Tibial artery (tissue), 4 donors: ENCODE measurements around the gene KLHL3.

Experiments used
- DNase-seq, 2 donors: peaks; one replicate each; pipeline ENCODE4 v3.0.0-alpha.2; 2019
- H3K27ac ChIP-seq, 2 donors: fragments of 200-600 bp; sonication (generic) in 1 of 2; 1 replicate in 1 of 2; 2 replicates in 1 of 2; pipeline ENCODE4 v1.5.1; 2018 to 2019; ENCODE audit warnings: mild to moderate bottlenecking in 1 of 2
- H3K27me3 ChIP-seq, 2 donors: fragments of 200-600 bp; sonication (generic) in 1 of 2; one replicate each; pipeline versions ENCODE4 v1.5.1 to v1.6.0; 2016 to 2019
- H3K36me3 ChIP-seq, 3 donors: fragments of 200-600 bp; sonication (generic) in 2 of 3; one replicate each; pipeline ENCODE4 v1.5.1; 2016 to 2019; ENCODE audit warnings: mild to moderate bottlenecking in 2 of 3
- H3K4me1 ChIP-seq, 4 donors: fragments of 200-600 bp; sonication (generic) in 2 of 4; 1 replicate in 3 of 4; 2 replicates in 1 of 4; pipeline ENCODE4 v1.5.1; 2016 to 2019
- H3K4me3 ChIP-seq, 2 donors: fragments of 200-600 bp; sonication (generic) in 1 of 2; 1 replicate in 1 of 2; 2 replicates in 1 of 2; pipeline ENCODE4 v1.5.1; 2018 to 2019; ENCODE audit warnings: mild to moderate bottlenecking in 2 of 2
- H3K9me3 ChIP-seq, 3 donors: fragments of 200-600 bp; sonication (generic) in 1 of 3; one replicate each; pipeline ENCODE4 v1.5.1; 2016 to 2019
- intact Hi-C: fragments of 100-400 bp; cut with DNase I; formaldehyde crosslinking; loops from one replicate; pipeline ENCODE4 v1.15.0; 2023; ENCODE audit warnings: low total_unique reads
- TF ChIP-seq, protein P1 (sequence below), 2 experiments: fragments of 200-600 bp in 1 of 2; fragments of 450-650 bp in 1 of 2; IDR thresholded peaks; one replicate each; pipeline ENCODE4 v1.5.1; 2017 to 2019; ENCODE audit warnings: antibody characterized with exemption in 2 of 2, mild to moderate bottlenecking in 1 of 2, moderate library complexity in 1 of 2

KLHL3 gene

DNA sequence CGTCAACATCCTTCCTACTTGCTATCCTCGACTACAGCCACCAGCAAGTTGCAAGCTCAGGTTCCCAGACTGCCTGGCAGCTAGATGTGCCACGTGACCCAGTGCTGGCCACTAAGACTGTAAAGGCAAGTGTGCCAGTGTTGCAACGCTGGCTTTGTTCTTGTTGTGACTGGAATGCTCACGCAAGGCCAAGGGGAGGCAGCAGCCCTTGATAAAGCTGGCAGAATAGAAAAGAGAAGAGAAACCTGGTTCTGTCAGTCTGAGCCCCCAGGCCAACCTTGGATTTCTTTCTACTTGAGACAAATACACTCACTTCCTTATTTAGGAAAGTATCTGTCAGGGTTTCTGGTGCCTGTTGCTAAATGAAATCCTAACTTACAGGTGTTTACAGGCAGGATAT lies 113.0 kb downstream of the KLHL3 start:
- DNase-seq: peak; percentile 86 to 91
- Histone ChIP-seq H3K36me3 (no peaks in the 10 kb centered on the region), H3K4me1 (peaks cover 4 to 55% (median 31%) of the 10 kb centered on the region in 4 donors), H3K27me3 (no peaks in the 10 kb centered on the region), H3K4me3 (no peak overlapping the region), H3K27ac (peak overlapping the region; percentile 79 to 80), H3K9me3 (no peaks in the 10 kb centered on the region)
- TF ChIP-seq, protein P1, sequence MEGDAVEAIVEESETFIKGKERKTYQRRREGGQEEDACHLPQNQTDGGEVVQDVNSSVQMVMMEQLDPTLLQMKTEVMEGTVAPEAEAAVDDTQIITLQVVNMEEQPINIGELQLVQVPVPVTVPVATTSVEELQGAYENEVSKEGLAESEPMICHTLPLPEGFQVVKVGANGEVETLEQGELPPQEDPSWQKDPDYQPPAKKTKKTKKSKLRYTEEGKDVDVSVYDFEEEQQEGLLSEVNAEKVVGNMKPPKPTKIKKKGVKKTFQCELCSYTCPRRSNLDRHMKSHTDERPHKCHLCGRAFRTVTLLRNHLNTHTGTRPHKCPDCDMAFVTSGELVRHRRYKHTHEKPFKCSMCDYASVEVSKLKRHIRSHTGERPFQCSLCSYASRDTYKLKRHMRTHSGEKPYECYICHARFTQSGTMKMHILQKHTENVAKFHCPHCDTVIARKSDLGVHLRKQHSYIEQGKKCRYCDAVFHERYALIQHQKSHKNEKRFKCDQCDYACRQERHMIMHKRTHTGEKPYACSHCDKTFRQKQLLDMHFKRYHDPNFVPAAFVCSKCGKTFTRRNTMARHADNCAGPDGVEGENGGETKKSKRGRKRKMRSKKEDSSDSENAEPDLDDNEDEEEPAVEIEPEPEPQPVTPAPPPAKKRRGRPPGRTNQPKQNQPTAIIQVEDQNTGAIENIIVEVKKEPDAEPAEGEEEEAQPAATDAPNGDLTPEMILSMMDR (IDR thresholded peaks at IDR 0.05): no peak
- intact Hi-C loops: loop anchor here (10.0 kb wide), 1 partner anchor 412 kb away; the partner anchor contains the start of gene FAM13B

DNA sequence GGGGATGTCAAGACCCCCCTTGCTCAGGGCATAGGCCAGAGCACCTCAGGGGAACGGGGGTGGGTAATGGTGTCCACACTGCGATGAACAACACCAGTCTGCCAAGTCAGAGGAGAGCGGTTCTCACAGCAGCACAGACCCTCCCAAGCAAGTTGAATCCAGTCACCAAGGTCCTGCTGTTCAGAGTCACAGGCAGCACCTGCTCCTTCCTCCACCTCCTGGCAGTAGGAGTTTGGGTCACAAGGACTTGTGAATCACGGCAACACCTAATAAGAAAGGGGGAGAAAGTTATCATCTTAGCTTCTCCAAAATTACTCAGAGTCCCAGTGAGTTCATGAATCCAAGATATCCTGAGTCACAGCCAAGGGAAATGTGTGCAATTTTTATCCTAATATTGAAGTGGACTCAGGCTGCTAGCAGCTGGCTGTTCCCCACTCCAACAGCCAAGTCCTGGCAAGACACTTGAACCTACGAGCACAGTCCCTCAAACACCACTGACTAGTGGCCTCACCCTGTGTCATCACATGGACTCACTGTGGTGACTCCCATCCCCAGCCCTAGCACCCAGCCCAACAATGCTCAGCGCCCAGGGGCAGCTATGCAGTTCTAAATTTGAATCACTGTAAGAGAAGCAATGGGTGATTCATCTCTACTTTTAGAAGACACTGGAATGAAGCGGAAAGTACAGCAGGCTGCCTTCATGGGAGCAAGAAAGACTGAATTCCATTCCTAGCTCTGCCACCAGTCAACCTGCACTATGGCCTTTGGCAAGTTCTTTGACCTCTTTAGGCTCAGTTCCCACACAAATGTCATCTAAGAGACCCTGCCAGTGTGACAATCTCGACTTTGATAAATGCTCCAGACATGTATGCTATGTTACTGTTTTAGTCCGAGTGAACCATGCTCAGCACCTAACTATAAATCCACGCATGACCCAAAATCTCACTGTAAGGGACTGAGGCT lies 113.7 kb downstream of the KLHL3 start:
- H3K27ac ChIP-seq: peak overlapping the region; percentile 79 to 80
- H3K4me3 ChIP-seq: no peak overlapping the region
- no peaks in the 10 kb centered on the region for H3K36me3 ChIP-seq
- TF ChIP-seq, protein P1 (IDR thresholded peaks at IDR 0.05): no peak
- H3K4me1 ChIP-seq: peaks cover 4 to 55% (median 31%) of the 10 kb centered on the region in 4 donors
- no peaks in the 10 kb centered on the region for H3K9me3 ChIP-seq
- H3K27me3 ChIP-seq: no peaks in the 10 kb centered on the region
- intact Hi-C loops: loop anchor here (10.0 kb wide), 1 partner anchor 413 kb away; the partner anchor contains the start of gene FAM13B
- peak; percentile 63 to 84 for DNase-seq

DNA sequence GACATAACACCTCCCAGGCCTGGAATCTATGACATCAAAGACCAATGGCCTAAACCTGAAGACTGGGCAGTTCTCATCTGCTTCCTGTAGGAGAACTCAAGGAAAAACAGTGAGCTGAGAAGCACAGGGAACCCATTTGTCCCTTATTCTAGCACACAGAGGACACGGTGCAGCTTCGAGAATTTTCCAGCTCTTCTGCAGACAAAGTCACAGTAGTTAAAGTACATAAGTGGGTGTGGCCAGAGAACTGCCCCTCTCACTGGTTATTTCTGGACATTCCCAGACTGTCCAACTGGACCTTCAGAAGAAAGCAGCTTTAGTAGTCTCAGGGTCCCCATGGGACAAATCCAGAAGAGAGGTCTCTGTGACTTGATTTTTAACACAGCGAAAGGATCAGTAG lies 114.6 kb downstream of the KLHL3 start:
- intact Hi-C loops: loop anchor here (10.0 kb wide), 1 partner anchor 413 kb away; the partner anchor contains the start of gene FAM13B
- H3K27ac ChIP-seq: peak overlapping the region; percentile 79 to 80
- no peak for DNase-seq

DNA sequence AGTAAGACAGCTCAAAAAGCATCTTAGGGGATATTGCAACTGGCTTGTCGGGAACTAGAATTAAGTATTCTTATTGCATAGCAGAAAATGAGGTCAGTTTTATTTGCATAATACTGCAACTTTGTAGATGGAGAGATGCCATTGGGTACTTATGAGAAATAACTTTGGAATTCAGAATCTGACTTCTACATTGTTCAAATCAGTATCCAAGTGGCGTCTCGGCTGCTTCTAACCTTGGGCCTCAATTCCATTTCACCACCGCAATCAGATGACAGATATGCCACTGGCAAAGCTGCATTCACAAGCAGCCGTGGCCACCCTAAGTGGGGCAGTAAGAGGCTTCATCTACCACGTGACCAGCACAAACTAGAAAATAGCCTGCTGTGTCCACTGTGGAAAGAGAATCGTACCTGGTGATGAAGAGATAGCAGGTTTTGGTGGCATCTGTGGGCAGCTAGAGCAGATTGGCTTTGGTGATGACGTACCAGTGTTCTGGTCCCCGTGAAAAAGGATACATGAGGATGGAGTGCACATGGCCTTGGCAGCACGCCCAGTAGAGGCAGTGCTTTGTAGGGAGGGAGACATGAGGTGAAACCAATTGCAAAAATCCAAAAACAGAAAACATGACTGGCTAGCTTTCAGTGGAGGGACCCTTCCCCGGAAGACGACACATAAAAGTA lies 116.6 kb downstream of the KLHL3 start:
- TF ChIP-seq, protein P1 (IDR thresholded peaks at IDR 0.05): no peak
- Histone ChIP-seq H3K27me3 (no peaks in the 10 kb centered on the region), H3K4me3 (no peak overlapping the region), H3K36me3 (no peaks in the 10 kb centered on the region), H3K9me3 (no peaks in the 10 kb centered on the region), H3K27ac (peak overlapping the region; percentile 60 to 69), H3K4me1 (peaks cover 4 to 55% (median 31%) of the 10 kb centered on the region in 4 donors)
- intact Hi-C loops: no loop called here
- DNase-seq: peak; percentile 60 to 85

More for the DNA sequence above, 114.6 kb downstream of the KLHL3 start:
- TF ChIP-seq, protein P1 (IDR thresholded peaks at IDR 0.05): no peak
- Histone ChIP-seq H3K4me1 (peaks cover 4 to 55% (median 31%) of the 10 kb centered on the region in 4 donors), H3K27me3 (no peaks in the 10 kb centered on the region), H3K9me3 (no peaks in the 10 kb centered on the region), H3K36me3 (no peaks in the 10 kb centered on the region), H3K4me3 (no peak overlapping the region)

DNA sequence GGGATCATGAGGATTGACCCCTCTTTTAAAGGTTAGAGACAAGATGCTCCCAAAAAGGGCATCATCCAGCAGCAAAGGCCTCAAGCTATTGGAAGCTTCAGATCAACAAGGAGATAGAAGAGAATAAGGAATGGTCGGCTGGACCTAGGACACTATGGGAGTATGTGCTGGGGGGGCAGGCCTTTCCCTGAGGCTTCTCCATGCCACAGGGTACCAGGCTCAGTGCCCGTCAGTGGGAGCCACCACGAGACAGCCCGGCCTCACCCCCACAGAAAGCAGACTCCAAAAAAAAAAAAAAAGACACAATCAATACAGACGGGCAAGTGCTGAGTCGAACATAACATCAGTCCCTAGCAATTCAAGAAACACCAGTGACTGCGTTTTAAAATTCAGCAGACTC lies 117.4 kb downstream of the KLHL3 start:
- TF ChIP-seq, protein P1 (IDR thresholded peaks at IDR 0.05): no peak
- Histone ChIP-seq H3K27ac (no peak overlapping the region), H3K9me3 (no peaks in the 10 kb centered on the region), H3K36me3 (no peaks in the 10 kb centered on the region), H3K27me3 (no peaks in the 10 kb centered on the region), H3K4me3 (no peak overlapping the region), H3K4me1 (peaks cover 4 to 49% (median 29%) of the 10 kb centered on the region in 4 donors)
- intact Hi-C loops: no loop called here
- no peak for DNase-seq
